ENCODE data around the gene MYO1H. TPM values are rescaled to one million over a fixed set of nuclear protein-coding genes. Genes with fewer than 3 reads are reported as not detected.

Gene MYO1H
- total RNA-seq, 1 donor from 2014 or later = 4.4 TPM

- Mint-ChIP-seq H3K4me3 (ENCODE audit: unreplicated experiment) (no peak overlapping the region), H3K4me1 (ENCODE audit: unreplicated experiment) (no peaks in the 10 kb centered on the region), H3K9me3 (ENCODE audit: unreplicated experiment) (no peaks in the 10 kb centered on the region), H3K27ac (ENCODE audit: unreplicated experiment) (no peak overlapping the region), H3K36me3 (ENCODE audit: low read depth, unreplicated experiment) (no peaks in the 10 kb centered on the region), H3K27me3 (ENCODE audit: unreplicated experiment) (no peaks in the 10 kb centered on the region)
- DNase-seq (ENCODE audit: low spot score) = no peak
- TF ChIP-seq, protein P1, sequence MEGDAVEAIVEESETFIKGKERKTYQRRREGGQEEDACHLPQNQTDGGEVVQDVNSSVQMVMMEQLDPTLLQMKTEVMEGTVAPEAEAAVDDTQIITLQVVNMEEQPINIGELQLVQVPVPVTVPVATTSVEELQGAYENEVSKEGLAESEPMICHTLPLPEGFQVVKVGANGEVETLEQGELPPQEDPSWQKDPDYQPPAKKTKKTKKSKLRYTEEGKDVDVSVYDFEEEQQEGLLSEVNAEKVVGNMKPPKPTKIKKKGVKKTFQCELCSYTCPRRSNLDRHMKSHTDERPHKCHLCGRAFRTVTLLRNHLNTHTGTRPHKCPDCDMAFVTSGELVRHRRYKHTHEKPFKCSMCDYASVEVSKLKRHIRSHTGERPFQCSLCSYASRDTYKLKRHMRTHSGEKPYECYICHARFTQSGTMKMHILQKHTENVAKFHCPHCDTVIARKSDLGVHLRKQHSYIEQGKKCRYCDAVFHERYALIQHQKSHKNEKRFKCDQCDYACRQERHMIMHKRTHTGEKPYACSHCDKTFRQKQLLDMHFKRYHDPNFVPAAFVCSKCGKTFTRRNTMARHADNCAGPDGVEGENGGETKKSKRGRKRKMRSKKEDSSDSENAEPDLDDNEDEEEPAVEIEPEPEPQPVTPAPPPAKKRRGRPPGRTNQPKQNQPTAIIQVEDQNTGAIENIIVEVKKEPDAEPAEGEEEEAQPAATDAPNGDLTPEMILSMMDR (IDR thresholded peaks at IDR 0.05; ENCODE audit: unreplicated experiment) = no peak
Observed at GRCh38 chr12:109330282-109331230, 17.1 kb upstream of the MYO1H start.

- no peak overlapping the region for H3K27ac Mint-ChIP-seq (ENCODE audit: unreplicated experiment)
- no peaks in the 10 kb centered on the region for H3K36me3 Mint-ChIP-seq (ENCODE audit: low read depth, unreplicated experiment)
- TF ChIP-seq, protein P1 (IDR thresholded peaks at IDR 0.05; ENCODE audit: unreplicated experiment) = no peak
- DNase-seq (ENCODE audit: low spot score) = no peak
- H3K27me3 Mint-ChIP-seq (ENCODE audit: unreplicated experiment) = no peaks in the 10 kb centered on the region
- no peaks in the 10 kb centered on the region for H3K9me3 Mint-ChIP-seq (ENCODE audit: unreplicated experiment)
- H3K4me3 Mint-ChIP-seq (ENCODE audit: unreplicated experiment) = no peak overlapping the region
- H3K4me1 Mint-ChIP-seq (ENCODE audit: unreplicated experiment) = no peaks in the 10 kb centered on the region
Observed at GRCh38 chr12:109331301-109331952, 16.3 kb upstream of the MYO1H start.

GRCh38 chr12:109334887-109335286 is 12.8 kb upstream of the MYO1H start:
- TF ChIP-seq, protein P1 (IDR thresholded peaks at IDR 0.05; ENCODE audit: unreplicated experiment) = no peak
- DNase-seq (ENCODE audit: low spot score) = no peak
- Mint-ChIP-seq H3K27ac (ENCODE audit: unreplicated experiment) (no peak overlapping the region), H3K27me3 (ENCODE audit: unreplicated experiment) (peaks cover 2% of the 10 kb centered on the region), H3K4me1 (ENCODE audit: unreplicated experiment) (no peaks in the 10 kb centered on the region), H3K9me3 (ENCODE audit: unreplicated experiment) (no peaks in the 10 kb centered on the region), H3K4me3 (ENCODE audit: unreplicated experiment) (no peak overlapping the region), H3K36me3 (ENCODE audit: low read depth, unreplicated experiment) (no peaks in the 10 kb centered on the region)

- no peaks in the 10 kb centered on the region for H3K36me3 Mint-ChIP-seq (ENCODE audit: low read depth, unreplicated experiment)
- TF ChIP-seq, protein P1 (IDR thresholded peaks at IDR 0.05; ENCODE audit: unreplicated experiment) = no peak
- H3K27me3 Mint-ChIP-seq (ENCODE audit: unreplicated experiment) = peaks cover 2% of the 10 kb centered on the region
Observed at GRCh38 chr12:109336593-109336992, 11.1 kb upstream of the MYO1H start.

GRCh38 chr12:109343677-109344076 is 4.0 kb upstream of the MYO1H start:
- H3K4me1 Mint-ChIP-seq (ENCODE audit: unreplicated experiment) = no peaks in the 10 kb centered on the region
- no peak overlapping the region for H3K4me3 Mint-ChIP-seq (ENCODE audit: unreplicated experiment)
- no peaks in the 10 kb centered on the region for H3K36me3 Mint-ChIP-seq (ENCODE audit: low read depth, unreplicated experiment)
- DNase-seq (ENCODE audit: low spot score) = no peak
- TF ChIP-seq, protein P1 (IDR thresholded peaks at IDR 0.05; ENCODE audit: unreplicated experiment) = no peak
- H3K9me3 Mint-ChIP-seq (ENCODE audit: unreplicated experiment) = no peaks in the 10 kb centered on the region
- H3K27me3 Mint-ChIP-seq (ENCODE audit: unreplicated experiment) = no peaks in the 10 kb centered on the region
- no peak overlapping the region for H3K27ac Mint-ChIP-seq (ENCODE audit: unreplicated experiment)

More at GRCh38 chr12:109336593-109336992, 11.1 kb upstream of the MYO1H start:
- no peak for DNase-seq (ENCODE audit: low spot score)
- H3K4me1 Mint-ChIP-seq (ENCODE audit: unreplicated experiment) = no peaks in the 10 kb centered on the region
- H3K27ac Mint-ChIP-seq (ENCODE audit: unreplicated experiment) = no peak overlapping the region
- no peaks in the 10 kb centered on the region for H3K9me3 Mint-ChIP-seq (ENCODE audit: unreplicated experiment)
- no peak overlapping the region for H3K4me3 Mint-ChIP-seq (ENCODE audit: unreplicated experiment)
